ENCODE measurements around the gene EXOSC6. TPM values are rescaled to one million over a fixed set of nuclear protein-coding genes. Genes with fewer than 3 reads are reported as not detected.
"Not testable (repeated sequence)": the region's sequence is repeated elsewhere in the genome, so short reads cannot be mapped to it uniquely, and the experiment has no call there.

EXOSC6 gene
- total RNA-seq, 1 donor from 2014 or later, result 32.0 TPM

GRCh38 chr16:70231831-70232230 lies 19.9 kb downstream of the EXOSC6 start:
- H3K4me3 Mint-ChIP-seq; H3K9me3 Mint-ChIP-seq; H3K27me3 Mint-ChIP-seq; CTCF ChIA-PET; POLR2A ChIA-PET; ATAC-seq (ENCODE audit: low read depth); H3K27ac Mint-ChIP-seq; H3K4me1 Mint-ChIP-seq; DNase-seq; intact Hi-C loops (cut with micrococcal nuclease): not testable (repeated sequence)
- H3K36me3 Mint-ChIP-seq (ENCODE audit: low read depth), result peaks cover 48% of the 10 kb centered on the region

GRCh38 chr16:70226024-70226423 lies 25.7 kb downstream of the EXOSC6 start:
- H3K27ac Mint-ChIP-seq; ATAC-seq (ENCODE audit: low read depth): not testable (repeated sequence)
- H3K36me3 Mint-ChIP-seq (ENCODE audit: low read depth), result peaks cover 47% of the 10 kb centered on the region

GRCh38 chr16:70225430-70225829 lies 26.3 kb downstream of the EXOSC6 start:
- H3K27ac Mint-ChIP-seq; H3K4me3 Mint-ChIP-seq; H3K9me3 Mint-ChIP-seq; CTCF ChIA-PET; ATAC-seq (ENCODE audit: low read depth); intact Hi-C loops (cut with micrococcal nuclease); POLR2A ChIA-PET; H3K4me1 Mint-ChIP-seq; H3K27me3 Mint-ChIP-seq; DNase-seq: not testable (repeated sequence)
- H3K36me3 Mint-ChIP-seq (ENCODE audit: low read depth), result peaks cover 44% of the 10 kb centered on the region

More at GRCh38 chr16:70226024-70226423, 25.7 kb downstream of the EXOSC6 start:
- H3K9me3 Mint-ChIP-seq; H3K27me3 Mint-ChIP-seq; H3K4me1 Mint-ChIP-seq; H3K4me3 Mint-ChIP-seq; intact Hi-C loops (cut with micrococcal nuclease); DNase-seq; CTCF ChIA-PET; POLR2A ChIA-PET: not testable (repeated sequence)

DNA sequence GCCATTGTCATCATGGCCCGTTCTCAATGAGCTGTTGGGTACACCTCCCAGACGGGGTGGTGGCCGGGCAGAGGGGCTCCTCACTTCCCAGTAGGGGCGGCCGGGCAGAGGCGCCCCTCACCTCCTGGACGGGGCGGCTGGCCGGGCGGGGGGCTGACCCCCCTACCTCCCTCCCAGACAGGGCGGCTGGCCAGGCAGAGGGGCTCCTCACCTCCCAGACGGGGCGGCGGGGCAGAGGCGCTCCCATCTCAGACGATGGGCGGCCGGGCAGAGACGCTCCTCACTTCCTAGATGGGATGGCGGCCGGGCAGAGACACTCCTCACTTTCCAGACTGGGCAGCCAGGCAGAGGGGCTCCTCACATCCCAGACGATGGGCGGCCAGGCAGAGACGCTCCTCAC lies 27.1 kb downstream of the EXOSC6 start:
- H3K4me1 Mint-ChIP-seq; H3K9me3 Mint-ChIP-seq; ATAC-seq (ENCODE audit: low read depth); CTCF ChIA-PET; H3K4me3 Mint-ChIP-seq; H3K27ac Mint-ChIP-seq; H3K27me3 Mint-ChIP-seq; DNase-seq; intact Hi-C loops (cut with micrococcal nuclease); POLR2A ChIA-PET: not testable (repeated sequence)
- peaks cover 50% of the 10 kb centered on the region for H3K36me3 Mint-ChIP-seq (ENCODE audit: low read depth)

- H3K4me1 Mint-ChIP-seq; H3K27me3 Mint-ChIP-seq; DNase-seq; intact Hi-C loops (cut with micrococcal nuclease); H3K4me3 Mint-ChIP-seq; CTCF ChIA-PET; POLR2A ChIA-PET; H3K9me3 Mint-ChIP-seq; H3K27ac Mint-ChIP-seq; ATAC-seq (ENCODE audit: low read depth): not testable (repeated sequence)
- H3K36me3 Mint-ChIP-seq (ENCODE audit: low read depth), result peaks cover 53% of the 10 kb centered on the region
Observed at GRCh38 chr16:70223971-70224513, 27.7 kb downstream of the EXOSC6 start.

DNA sequence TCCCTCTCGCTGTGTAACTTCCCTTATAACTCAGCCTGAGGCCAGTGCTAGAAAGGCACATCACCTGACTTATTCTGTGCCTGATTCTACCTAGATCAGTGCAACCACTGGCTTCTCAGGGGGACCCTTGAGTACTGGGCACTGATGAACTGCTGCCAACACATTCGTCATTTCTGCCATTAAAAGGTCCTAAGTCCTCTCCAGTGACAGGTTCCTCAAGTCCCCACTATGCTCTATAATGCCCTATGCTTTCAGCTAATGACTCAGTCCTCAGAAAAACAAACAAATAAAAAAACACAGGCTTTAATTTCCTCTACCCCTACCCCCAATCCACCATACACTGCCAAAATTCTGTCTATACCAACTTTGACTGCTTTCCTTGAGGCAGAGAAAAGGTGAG lies 28.5 kb downstream of the EXOSC6 start:
- H3K4me1 Mint-ChIP-seq; H3K4me3 Mint-ChIP-seq; H3K27me3 Mint-ChIP-seq; H3K27ac Mint-ChIP-seq; ATAC-seq (ENCODE audit: low read depth); H3K9me3 Mint-ChIP-seq; DNase-seq; POLR2A ChIA-PET; intact Hi-C loops (cut with micrococcal nuclease); CTCF ChIA-PET: not testable (repeated sequence)
- peaks cover 56% of the 10 kb centered on the region for H3K36me3 Mint-ChIP-seq (ENCODE audit: low read depth)

GRCh38 chr16:70222574-70222973 lies 29.2 kb downstream of the EXOSC6 start:
- ATAC-seq (ENCODE audit: low read depth); H3K27me3 Mint-ChIP-seq; CTCF ChIA-PET; DNase-seq; POLR2A ChIA-PET; H3K9me3 Mint-ChIP-seq; H3K4me1 Mint-ChIP-seq; H3K27ac Mint-ChIP-seq; H3K4me3 Mint-ChIP-seq; intact Hi-C loops (cut with micrococcal nuclease): not testable (repeated sequence)
- H3K36me3 Mint-ChIP-seq (ENCODE audit: low read depth), result peaks cover 53% of the 10 kb centered on the region

DNA sequence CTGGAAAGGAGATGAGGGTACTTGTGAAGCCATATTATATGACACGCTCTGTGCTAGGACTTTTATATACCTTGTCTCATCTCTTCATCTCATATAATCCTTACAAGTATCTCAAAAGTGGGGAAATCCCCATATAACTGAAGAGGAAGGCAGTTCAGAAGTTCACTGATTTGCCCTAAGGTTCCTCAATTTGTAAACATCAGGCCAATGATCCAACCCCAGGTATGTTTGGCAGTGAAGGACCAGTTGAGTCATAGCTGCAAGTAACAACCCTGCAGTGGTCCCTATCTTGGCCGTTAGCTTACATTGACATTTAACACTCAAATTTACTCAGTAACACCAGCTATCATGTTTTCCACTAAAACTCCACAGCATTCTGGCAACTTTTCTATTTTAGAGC lies 33.2 kb downstream of the EXOSC6 start:
- peaks cover 45% of the 10 kb centered on the region for H3K36me3 Mint-ChIP-seq (ENCODE audit: low read depth)
- CTCF ChIA-PET; intact Hi-C loops (cut with micrococcal nuclease); ATAC-seq (ENCODE audit: low read depth); H3K27ac Mint-ChIP-seq; H3K27me3 Mint-ChIP-seq; H3K9me3 Mint-ChIP-seq; H3K4me3 Mint-ChIP-seq; DNase-seq; H3K4me1 Mint-ChIP-seq: not testable (repeated sequence)
- POLR2A ChIA-PET, result interaction anchor here (0.7 kb wide), 1 partner anchor 341 kb away, joined by 9 read pairs; no protein-coding TSS in a partner anchor

DNA sequence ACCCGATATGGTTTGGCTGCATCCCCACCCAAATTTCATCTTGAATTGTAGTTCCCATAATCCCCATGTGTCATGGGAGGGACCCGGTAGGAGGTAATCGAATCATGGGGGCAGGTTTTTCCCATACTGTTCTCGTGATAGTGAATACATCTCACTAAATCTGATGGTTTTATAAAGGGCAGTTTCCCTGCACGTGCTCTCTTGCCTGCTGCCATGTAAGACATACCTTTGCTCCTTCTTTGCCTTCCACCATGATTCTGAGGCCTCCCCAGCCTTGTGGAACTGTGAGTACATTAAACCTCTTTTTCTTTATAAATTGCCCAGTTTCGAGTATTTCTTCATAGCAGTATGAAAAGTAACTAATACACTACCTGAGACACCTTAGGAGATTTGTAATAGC lies 45.4 kb downstream of the EXOSC6 start:
- CTCF ChIA-PET; H3K27me3 Mint-ChIP-seq; H3K4me3 Mint-ChIP-seq; H3K4me1 Mint-ChIP-seq; intact Hi-C loops (cut with micrococcal nuclease); H3K27ac Mint-ChIP-seq; ATAC-seq (ENCODE audit: low read depth); POLR2A ChIA-PET; DNase-seq; H3K9me3 Mint-ChIP-seq: not testable (repeated sequence)
- peaks cover 22% of the 10 kb centered on the region for H3K36me3 Mint-ChIP-seq (ENCODE audit: low read depth)

DNA sequence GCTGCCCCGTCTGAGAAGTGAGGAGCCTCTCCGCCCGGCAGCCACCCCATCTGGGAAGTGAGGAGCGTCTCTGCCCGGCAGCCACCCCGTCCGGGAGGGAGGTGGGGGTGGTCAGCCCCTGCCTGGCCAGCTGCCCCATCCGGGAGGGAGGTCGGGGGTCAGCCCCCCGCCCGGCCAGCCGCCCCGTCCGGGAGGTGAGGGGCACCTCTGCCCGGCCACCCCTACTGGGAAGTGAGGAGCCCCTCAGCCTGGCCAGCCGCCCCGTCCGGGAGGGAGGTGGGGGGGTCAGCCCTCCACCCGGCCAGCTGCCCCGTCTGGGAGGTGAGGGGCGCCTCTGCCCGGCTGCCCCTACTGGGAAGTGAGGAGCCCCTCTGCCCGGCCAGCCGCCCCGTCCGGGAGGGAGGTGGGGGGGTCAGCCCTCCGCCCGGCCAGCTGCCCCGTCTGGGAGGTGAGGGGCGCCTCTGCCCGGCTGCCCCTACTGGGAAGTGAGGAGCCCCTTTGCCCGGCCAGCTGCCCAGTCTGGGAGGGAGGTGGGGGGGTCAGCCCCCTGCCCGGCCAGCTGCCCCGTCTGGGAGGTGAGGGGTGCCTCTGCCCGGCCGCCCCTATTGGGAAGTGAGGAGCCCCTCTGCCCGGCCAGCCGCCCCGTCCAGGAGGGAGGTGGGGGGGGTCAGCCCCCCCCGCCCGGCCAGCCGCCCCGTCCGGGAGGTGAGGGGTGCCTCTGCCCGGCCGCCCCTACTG lies 46.9 kb downstream of the EXOSC6 start:
- H3K27ac Mint-ChIP-seq; CTCF ChIA-PET; POLR2A ChIA-PET; intact Hi-C loops (cut with micrococcal nuclease); H3K9me3 Mint-ChIP-seq; DNase-seq; H3K4me3 Mint-ChIP-seq; H3K27me3 Mint-ChIP-seq; H3K4me1 Mint-ChIP-seq; ATAC-seq (ENCODE audit: low read depth): not testable (repeated sequence)
- H3K36me3 Mint-ChIP-seq (ENCODE audit: low read depth), result peaks cover 16% of the 10 kb centered on the region

GRCh38 chr16:70204010-70204409 lies 47.7 kb downstream of the EXOSC6 start:
- CTCF ChIA-PET; H3K9me3 Mint-ChIP-seq; H3K4me3 Mint-ChIP-seq; H3K27me3 Mint-ChIP-seq; ATAC-seq (ENCODE audit: low read depth); intact Hi-C loops (cut with micrococcal nuclease); DNase-seq; H3K4me1 Mint-ChIP-seq; POLR2A ChIA-PET; H3K27ac Mint-ChIP-seq: not testable (repeated sequence)
- peaks cover 12% of the 10 kb centered on the region for H3K36me3 Mint-ChIP-seq (ENCODE audit: low read depth)

- CTCF ChIA-PET; H3K9me3 Mint-ChIP-seq; H3K4me3 Mint-ChIP-seq; DNase-seq; H3K4me1 Mint-ChIP-seq; POLR2A ChIA-PET; H3K27me3 Mint-ChIP-seq; ATAC-seq (ENCODE audit: low read depth); intact Hi-C loops (cut with micrococcal nuclease); H3K27ac Mint-ChIP-seq: not testable (repeated sequence)
- peaks cover 12% of the 10 kb centered on the region for H3K36me3 Mint-ChIP-seq (ENCODE audit: low read depth)
Observed at GRCh38 chr16:70203508-70203907, 48.2 kb downstream of the EXOSC6 start.

All from activated B cell treated with CpG ODN at 0.5 μM for 24 hours (primary cell).